K562 (cell line): ENCODE data around the gene NT5C. TPM values are rescaled to one million over a fixed set of nuclear protein-coding genes. Genes with fewer than 3 reads are reported as not detected.

Source experiments
- BRD9 ChIP-seq: fragments of 450-650 bp; IDR thresholded peaks from 2 replicates; pipeline ENCODE4 v1.6.1; 2018; ENCODE audit warnings: low read depth; ENCODE audit not compliant: partially characterized antibody
- CAMTA2 ChIP-seq: fragments of 250-450 bp; sonication (Bioruptor Pico); conservative IDR thresholded peaks from 2 replicates; pipeline ENCODE4 v1.5.1; 2022
- CBFA2T2 ChIP-seq: fragments of 450-650 bp; conservative IDR thresholded peaks from 2 replicates; pipeline ENCODE4 v1.6.1; 2017; ENCODE audit warnings: mild to moderate bottlenecking
- CCAR2 ChIP-seq: fragments of 200-400 bp; formaldehyde crosslinking; IDR thresholded peaks from 2 replicates; pipeline ENCODE4 v1.6.1; 2017; ENCODE audit warnings: mild to moderate bottlenecking, low read depth, low read length
- DMBX1 ChIP-seq: fragments of 250-450 bp; sonication (Bioruptor Pico); IDR thresholded peaks from 2 replicates; pipeline ENCODE4 v1.8.0; 2022; ENCODE audit warnings: inconsistent platforms, mild to moderate bottlenecking, moderate library complexity, borderline replicate concordance
- HCFC1 ChIP-seq: IDR thresholded peaks from 2 replicates; pipeline ENCODE4 v1.6.1; 2012; ENCODE audit warnings: low read depth, low read length, improper control_type of control experiment
- HMGXB4 ChIP-seq: sonication (generic); formaldehyde crosslinking; IDR thresholded peaks from 2 replicates; pipeline ENCODE4 v1.8.1; 2023; ENCODE audit warnings: mild to moderate bottlenecking, missing genetic modification reagents
- JUN ChIP-seq, 2 experiments: sonication (generic) in 1 of 2; formaldehyde crosslinking in 1 of 2; IDR thresholded peaks; 2 replicates each; pipeline versions ENCODE4 v1.6.1 to v1.8.0; 2012 to 2022; ENCODE audit warnings: borderline replicate concordance in 2 of 2, mild to moderate bottlenecking in 2 of 2, improper control_type of control experiment in 1 of 2, low read depth in 1 of 2, low read length in 1 of 2, missing genetic modification reagents in 1 of 2
- MCM2 ChIP-seq: fragments of 450-650 bp; IDR thresholded peaks from 2 replicates; pipeline ENCODE4 v1.6.1; 2017; ENCODE audit warnings: low read depth, mild to moderate bottlenecking
- PHB ChIP-seq: fragments of 250-450 bp; sonication (Bioruptor Pico); IDR thresholded peaks from 2 replicates; pipeline ENCODE4 v1.5.0; 2021
- RBM34 ChIP-seq: fragments of 200-400 bp; formaldehyde crosslinking; IDR thresholded peaks from 2 replicates; pipeline ENCODE4 v1.6.1; 2018; ENCODE audit warnings: low read length, borderline replicate concordance; ENCODE audit not compliant: insufficient read depth
- SPI1 ChIP-seq: IDR thresholded peaks from 2 replicates; pipeline ENCODE4 v1.6.1; 2011; ENCODE audit warnings: low read depth, low read length, control low read depth, borderline replicate concordance
- YBX1 ChIP-seq: fragments of 450-650 bp; IDR thresholded peaks from 2 replicates; pipeline ENCODE4 v1.7.1; 2016; ENCODE audit warnings: mild to moderate bottlenecking
- ZNF143 ChIP-seq: sonication (generic); formaldehyde crosslinking; IDR thresholded peaks from 2 replicates; pipeline ENCODE4 v1.9.0; 2022; ENCODE audit warnings: mild to moderate bottlenecking, missing genetic modification reagents
- ZNF239 ChIP-seq: fragments of 250-450 bp; sonication (Bioruptor Pico); IDR thresholded peaks from 2 replicates; pipeline ENCODE4 v1.4.0; 2020; ENCODE audit warnings: mild to moderate bottlenecking
- ZNF347 ChIP-seq: fragments of 450-650 bp; formaldehyde crosslinking; IDR thresholded peaks from 2 replicates; pipeline ENCODE4 v1.4.0; 2020; ENCODE audit warnings: low read depth, mild to moderate bottlenecking, moderate library complexity
- ZNF431 ChIP-seq: sonication (generic); formaldehyde crosslinking; IDR thresholded peaks from 2 replicates; pipeline ENCODE4 v1.8.0; 2022; ENCODE audit warnings: mild to moderate bottlenecking, missing genetic modification reagents
- polyA plus RNA-seq, 8 experiments: library from polyadenylated mRNA; depleted of rRNA in 4 of 8; stranded (reverse) in 5 of 8; unstranded in 3 of 8; fragments of >200 nt; fragmentation: Nextera tagmentation in 2 of 8; fragmentation: Illumina TruSeq in 1 of 8; extraction: Ambion mirVana in 2 of 8; extraction: Trizol in 1 of 8; gene quantifications; 2 replicates each; pipeline versions ENCODE4 v1.2.1 to v1.2.3, GENCODE V29; 2011 to 2014; ENCODE audit warnings: inconsistent platforms in 1 of 8, missing spikeins in 1 of 8
- total RNA-seq, 7 experiments: library from RNA; depleted of rRNA in 6 of 7; stranded (reverse); fragments of >200 nt in 6 of 7; fragmentation: Illumina TruSeq in 2 of 7; extraction: Trizol in 2 of 7; gene quantifications; 2 replicates each; pipeline versions ENCODE4 v1.2.1 to v1.2.3, GENCODE V29; 2011 to 2021; ENCODE audit warnings: low replicate concordance in 1 of 7
- TF ChIP-seq, protein P1 (sequence below): fragments of 150-350 bp; IDR thresholded peaks from 2 replicates; pipeline ENCODE4 v1.6.1; 2014; ENCODE audit warnings: low read depth, mild to moderate bottlenecking, low read length, borderline replicate concordance
- TF ChIP-seq, protein P2 (sequence below), 2 experiments: fragments of 450-650 bp in 1 of 2; IDR thresholded peaks; 2 replicates each; pipeline ENCODE4 v1.6.1; 2011 to 2017; ENCODE audit warnings: low read depth in 2 of 2, antibody characterized with exemption in 1 of 2, borderline replicate concordance in 1 of 2, low read length in 1 of 2, mild to moderate bottlenecking in 1 of 2, mixed read lengths in 1 of 2; ENCODE audit not compliant: control insufficient read depth in 1 of 2

The NT5C gene
- total and polyA plus RNA-seq, 9 of the 15 experiments (the other 6 are each of a cell fraction or from before 2014, with no cell fraction given) = 2.9 to 205 (median 45.0) TPM

DNA sequence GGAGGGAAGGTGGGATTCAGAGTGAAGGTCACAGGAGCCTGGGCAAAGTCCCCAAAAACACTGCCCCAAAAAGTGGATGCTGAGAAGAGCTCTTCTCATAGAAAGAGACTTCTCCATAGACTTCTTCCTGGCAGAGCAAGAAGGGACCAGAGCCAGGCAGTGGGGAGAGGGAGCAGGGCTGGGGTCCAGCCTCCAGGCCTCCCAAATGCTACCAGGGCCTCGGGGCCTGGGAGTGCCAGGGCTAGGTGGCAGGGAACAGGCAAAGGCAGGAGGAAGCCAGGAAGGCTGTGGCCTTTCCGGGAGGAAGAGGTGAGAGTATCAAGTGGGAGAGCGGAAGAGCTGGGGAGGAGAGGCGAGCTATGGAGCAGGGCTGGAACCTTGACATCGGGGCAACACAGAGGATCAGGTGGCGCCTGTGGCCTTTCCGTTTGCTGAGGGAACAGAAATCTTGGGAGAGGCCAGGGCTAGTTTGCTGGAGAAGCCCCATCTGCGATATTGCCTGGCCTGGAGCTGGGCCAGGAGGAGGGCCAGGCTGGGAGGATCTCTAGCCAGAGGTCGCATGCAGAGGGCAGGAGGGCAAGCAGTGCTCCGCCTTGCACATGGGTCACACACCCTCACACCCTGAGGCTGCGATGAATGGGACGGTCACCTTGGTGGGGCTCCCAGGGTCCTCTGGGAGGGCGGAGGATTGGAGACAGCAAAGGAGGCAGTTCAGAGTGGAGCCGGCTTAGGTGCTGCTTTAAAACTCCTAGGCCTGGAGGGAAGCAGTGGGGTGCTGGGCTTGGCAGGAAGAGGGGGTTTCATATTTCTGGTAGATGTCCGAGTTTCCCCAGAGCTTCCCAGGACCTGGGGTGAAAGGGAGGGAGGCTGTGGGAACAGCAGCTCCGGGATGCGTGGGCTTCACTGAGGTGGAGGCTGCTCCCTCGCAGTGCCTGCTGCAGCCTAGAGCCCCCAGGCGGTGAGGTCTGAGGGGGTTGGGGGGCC lies 40.4 kb downstream of the NT5C start (continued):
- no peak for TF ChIP-seq BRD9
- no peak for TF ChIP-seq CAMTA2 (CRISPR knock-in tag)
- no peak for TF ChIP-seq HMGXB4 (CRISPR knock-in tag)
- TF ChIP-seq ZNF143 (CRISPR knock-in tag) = no peak
- TF ChIP-seq, protein P1, sequence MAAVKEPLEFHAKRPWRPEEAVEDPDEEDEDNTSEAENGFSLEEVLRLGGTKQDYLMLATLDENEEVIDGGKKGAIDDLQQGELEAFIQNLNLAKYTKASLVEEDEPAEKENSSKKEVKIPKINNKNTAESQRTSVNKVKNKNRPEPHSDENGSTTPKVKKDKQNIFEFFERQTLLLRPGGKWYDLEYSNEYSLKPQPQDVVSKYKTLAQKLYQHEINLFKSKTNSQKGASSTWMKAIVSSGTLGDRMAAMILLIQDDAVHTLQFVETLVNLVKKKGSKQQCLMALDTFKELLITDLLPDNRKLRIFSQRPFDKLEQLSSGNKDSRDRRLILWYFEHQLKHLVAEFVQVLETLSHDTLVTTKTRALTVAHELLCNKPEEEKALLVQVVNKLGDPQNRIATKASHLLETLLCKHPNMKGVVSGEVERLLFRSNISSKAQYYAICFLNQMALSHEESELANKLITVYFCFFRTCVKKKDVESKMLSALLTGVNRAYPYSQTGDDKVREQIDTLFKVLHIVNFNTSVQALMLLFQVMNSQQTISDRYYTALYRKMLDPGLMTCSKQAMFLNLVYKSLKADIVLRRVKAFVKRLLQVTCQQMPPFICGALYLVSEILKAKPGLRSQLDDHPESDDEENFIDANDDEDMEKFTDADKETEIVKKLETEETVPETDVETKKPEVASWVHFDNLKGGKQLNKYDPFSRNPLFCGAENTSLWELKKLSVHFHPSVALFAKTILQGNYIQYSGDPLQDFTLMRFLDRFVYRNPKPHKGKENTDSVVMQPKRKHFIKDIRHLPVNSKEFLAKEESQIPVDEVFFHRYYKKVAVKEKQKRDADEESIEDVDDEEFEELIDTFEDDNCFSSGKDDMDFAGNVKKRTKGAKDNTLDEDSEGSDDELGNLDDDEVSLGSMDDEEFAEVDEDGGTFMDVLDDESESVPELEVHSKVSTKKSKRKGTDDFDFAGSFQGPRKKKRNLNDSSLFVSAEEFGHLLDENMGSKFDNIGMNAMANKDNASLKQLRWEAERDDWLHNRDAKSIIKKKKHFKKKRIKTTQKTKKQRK = no peak
- TF ChIP-seq, protein P2, sequence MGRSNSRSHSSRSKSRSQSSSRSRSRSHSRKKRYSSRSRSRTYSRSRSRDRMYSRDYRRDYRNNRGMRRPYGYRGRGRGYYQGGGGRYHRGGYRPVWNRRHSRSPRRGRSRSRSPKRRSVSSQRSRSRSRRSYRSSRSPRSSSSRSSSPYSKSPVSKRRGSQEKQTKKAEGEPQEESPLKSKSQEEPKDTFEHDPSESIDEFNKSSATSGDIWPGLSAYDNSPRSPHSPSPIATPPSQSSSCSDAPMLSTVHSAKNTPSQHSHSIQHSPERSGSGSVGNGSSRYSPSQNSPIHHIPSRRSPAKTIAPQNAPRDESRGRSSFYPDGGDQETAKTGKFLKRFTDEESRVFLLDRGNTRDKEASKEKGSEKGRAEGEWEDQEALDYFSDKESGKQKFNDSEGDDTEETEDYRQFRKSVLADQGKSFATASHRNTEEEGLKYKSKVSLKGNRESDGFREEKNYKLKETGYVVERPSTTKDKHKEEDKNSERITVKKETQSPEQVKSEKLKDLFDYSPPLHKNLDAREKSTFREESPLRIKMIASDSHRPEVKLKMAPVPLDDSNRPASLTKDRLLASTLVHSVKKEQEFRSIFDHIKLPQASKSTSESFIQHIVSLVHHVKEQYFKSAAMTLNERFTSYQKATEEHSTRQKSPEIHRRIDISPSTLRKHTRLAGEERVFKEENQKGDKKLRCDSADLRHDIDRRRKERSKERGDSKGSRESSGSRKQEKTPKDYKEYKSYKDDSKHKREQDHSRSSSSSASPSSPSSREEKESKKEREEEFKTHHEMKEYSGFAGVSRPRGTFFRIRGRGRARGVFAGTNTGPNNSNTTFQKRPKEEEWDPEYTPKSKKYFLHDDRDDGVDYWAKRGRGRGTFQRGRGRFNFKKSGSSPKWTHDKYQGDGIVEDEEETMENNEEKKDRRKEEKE (IDR thresholded peaks at IDR 0.05; ENCODE audit: borderline replicate concordance in 1 of 2, control insufficient read depth in 1 of 2, low read depth in 2 of 2, low read length in 1 of 2) = no peak
- TF ChIP-seq ZNF239 = no peak
- no peak for TF ChIP-seq HCFC1
- no peak for TF ChIP-seq PHB (CRISPR knock-in tag)
- no peak for TF ChIP-seq CBFA2T2
- 0 out of 2 replicates have a peak, but pooled peaks have one; percentile 11 for TF ChIP-seq DMBX1 (CRISPR knock-in tag)
- TF ChIP-seq CCAR2 = no peak
- no peak for TF ChIP-seq YBX1
- TF ChIP-seq ZNF431 (CRISPR knock-in tag) = no peak
- TF ChIP-seq ZNF347 (CRISPR knock-in tag) = no peak
- no peak for TF ChIP-seq MCM2
- no peak for TF ChIP-seq SPI1
- TF ChIP-seq JUN (IDR thresholded peaks at IDR 0.05; ENCODE audit: borderline replicate concordance, low read depth, low read length) = no peak
- TF ChIP-seq JUN (CRISPR knock-in tag; IDR thresholded peaks at IDR 0.05; ENCODE audit: borderline replicate concordance) = no peak
- TF ChIP-seq RBM34 = no peak
